Esophagus mucosa (tissue), 1 donor: ENCODE data around the gene LRRN3. TPM values are rescaled to one million over a fixed set of nuclear protein-coding genes. Genes with fewer than 3 reads are reported as not detected.
"Not testable (repeated sequence)": the region's sequence is repeated elsewhere in the genome, so short reads cannot be mapped to it uniquely, and the experiment has no call there.

Source experiments
- ATAC-seq: fragments of 200-7000 bp; cut with Tn5 transposase; one replicate; pipeline ENCODE4 v1.9.1; 2020
- total RNA-seq: library from RNA; stranded (reverse); gene quantifications from one replicate; pipeline ENCODE4 v1.2.4, GENCODE V29; 2023
- donor health status: DM: yes; HTN: yes; CAD: no.

LRRN3 gene
- total RNA-seq, result not detected

DNA sequence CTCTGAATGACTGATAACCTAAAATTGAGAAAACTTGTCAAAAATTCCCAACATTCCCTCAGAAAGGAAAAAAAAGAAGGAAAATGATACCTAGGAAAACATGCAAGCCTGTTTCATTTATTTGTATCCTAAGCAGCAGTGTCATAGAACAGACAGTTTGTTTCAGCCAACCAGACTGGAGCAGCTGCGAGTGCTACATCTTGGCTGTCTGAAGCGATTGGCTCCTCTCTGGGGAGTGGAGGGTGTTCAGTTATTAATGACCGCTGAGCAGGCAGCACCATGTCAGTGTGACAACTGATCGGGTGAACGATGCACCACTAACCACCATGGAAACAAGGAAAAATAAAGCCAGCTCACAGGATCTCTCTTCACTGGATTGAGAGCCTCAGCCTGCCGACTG, at the start of gene LRRN3:
TSS of gene LRRN3 (plus strand) at position 282 of the 400 bp plus-strand sequence. CDS start 31,646 bp downstream, outside the sequence.
- ATAC-seq, result no peak

- ATAC-seq, result peak; percentile 88
Measured at GRCh38 chr7:111041577-111041976, 49.4 kb upstream of the LRRN3 start.

GRCh38 chr7:111042842-111043241, 48.1 kb upstream of the LRRN3 start:
- ATAC-seq, result no peak

DNA sequence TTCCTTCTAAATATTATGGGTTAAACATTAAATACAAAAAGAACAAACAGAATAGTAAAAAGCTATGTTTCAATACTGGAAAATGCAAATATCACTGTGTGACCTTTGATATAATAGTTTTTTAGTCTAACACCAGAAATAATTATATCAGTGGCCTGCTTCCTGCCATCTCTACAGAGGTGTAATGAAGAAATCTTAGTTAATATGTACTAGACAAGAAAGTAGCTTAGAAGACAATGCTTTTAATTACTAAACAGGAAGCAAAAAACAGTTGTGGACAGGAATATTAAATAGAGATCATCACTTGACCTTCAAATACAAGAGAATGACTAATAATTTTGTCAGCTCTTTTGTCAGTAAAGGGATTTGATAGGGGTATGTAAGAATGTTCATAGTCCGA, 47.4 kb upstream of the LRRN3 start:
- ATAC-seq, result no peak

GRCh38 chr7:111045449-111045848, 45.5 kb upstream of the LRRN3 start:
- no peak for ATAC-seq

- ATAC-seq, result no peak
Measured at GRCh38 chr7:111047595-111047994, 43.3 kb upstream of the LRRN3 start.

- ATAC-seq, result no peak
Measured at GRCh38 chr7:111049971-111050680, 40.8 kb upstream of the LRRN3 start.

DNA sequence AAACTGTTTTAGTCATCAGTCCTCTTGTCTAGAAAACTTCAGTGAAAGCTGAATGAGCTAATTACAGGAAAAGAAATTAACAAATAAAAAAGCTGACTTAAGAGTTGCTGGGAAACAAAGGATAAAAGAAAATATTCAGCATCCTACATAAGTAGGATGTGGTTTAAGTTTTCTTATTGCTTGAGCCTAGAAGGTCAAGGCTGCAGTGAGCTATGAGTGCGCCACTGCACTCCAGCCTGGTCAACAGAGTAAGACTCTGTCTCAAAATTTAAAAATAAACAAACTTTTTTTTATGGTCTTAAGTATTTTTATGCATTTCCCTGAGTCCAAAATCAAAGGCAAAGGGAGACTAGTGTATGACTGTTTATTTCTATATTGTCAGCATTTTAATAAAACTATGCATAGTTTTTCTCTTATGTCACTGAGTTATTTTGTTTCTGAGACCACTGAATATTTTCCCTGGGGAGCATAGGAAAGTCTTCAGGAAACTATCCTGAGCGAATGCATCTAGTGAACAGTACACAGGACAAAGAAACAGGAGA, 40.0 kb upstream of the LRRN3 start:
- no peak for ATAC-seq

DNA sequence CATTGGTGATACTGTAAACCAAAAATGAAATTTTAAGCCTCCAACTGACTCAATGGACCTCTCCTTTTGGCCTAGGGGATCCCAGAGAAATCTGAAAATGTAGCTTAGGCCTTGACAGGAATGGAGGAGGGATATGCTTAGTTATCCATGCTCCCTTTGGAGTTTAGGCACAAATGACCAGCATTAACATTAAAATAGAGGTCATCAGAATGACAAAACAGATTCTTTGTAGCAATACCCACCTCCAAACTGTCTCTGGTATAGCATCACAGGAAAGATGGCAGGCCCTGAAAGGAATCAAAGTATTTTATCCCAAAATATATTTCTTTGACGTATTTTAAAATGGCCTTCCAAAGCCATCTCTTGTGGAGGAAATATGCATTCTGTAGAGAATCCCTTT, 39.1 kb upstream of the LRRN3 start:
- ATAC-seq, result no peak

DNA sequence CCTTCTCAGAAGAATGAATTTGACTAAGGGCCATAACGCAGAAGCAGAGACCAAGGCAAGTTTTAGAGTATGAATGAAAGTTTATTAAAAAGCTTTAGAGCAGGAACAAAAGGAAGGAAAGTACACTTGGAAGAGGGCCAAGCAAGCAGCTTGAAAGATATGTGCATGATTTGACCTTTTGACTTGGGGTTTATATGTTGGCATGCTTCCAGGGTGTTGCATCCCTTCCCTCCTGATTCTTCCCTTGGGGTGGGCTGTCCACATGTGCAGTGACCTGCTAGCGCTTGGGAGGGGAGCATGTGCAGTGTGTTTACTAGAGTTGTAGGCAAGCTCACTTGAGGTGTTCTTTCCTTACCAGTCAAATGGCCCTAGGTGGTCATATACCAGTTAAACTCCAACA, 37.9 kb upstream of the LRRN3 start:
- no peak for ATAC-seq

DNA sequence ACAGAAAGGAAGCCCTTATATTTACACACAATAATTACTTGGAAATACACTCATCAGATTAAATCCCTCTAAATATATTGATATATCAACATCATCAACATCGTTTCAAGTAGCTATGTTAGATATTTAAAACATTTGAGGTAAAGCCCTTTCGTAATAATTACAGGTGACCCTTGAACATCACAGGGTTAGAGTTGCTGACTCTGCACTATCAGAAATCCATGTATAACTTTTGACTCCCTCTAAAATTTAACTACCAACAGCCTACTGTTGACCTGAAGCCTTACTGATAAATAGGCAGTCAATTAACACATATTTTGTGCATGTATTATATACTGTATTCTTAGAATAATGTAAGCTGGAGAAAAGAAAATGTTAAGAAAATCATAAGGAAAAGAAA, 34.6 kb upstream of the LRRN3 start:
- ATAC-seq, result no peak

- ATAC-seq, result no peak
Measured at GRCh38 chr7:111057066-111057465, 33.9 kb upstream of the LRRN3 start.

DNA sequence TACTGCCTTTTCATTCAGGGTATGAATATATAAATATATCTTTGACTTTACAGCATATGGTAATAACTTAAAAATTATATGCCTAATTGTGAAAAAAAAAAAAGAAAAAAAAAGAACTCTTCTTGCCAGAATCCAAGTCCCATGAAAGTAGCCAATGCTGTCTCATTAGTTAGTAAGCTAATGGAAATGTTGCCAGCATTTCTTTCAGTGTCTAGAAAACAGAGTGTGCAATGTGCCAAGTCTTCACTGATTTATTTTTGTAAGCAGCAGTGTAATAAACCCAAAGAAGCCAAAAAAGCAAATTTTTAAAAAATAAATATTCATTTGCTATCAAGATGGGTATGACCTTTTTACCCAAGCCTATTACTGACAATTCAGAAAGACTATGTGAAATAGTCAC, 31.1 kb upstream of the LRRN3 start:
- no peak for ATAC-seq

GRCh38 chr7:111063166-111063565, 27.8 kb upstream of the LRRN3 start:
- no peak for ATAC-seq

- no peak for ATAC-seq
Measured at GRCh38 chr7:111067251-111067650, 23.7 kb upstream of the LRRN3 start.

- ATAC-seq, result no peak
Measured at GRCh38 chr7:111067682-111068081, 23.2 kb upstream of the LRRN3 start.

- ATAC-seq, result no peak
Measured at GRCh38 chr7:111068618-111069017, 22.3 kb upstream of the LRRN3 start.

DNA sequence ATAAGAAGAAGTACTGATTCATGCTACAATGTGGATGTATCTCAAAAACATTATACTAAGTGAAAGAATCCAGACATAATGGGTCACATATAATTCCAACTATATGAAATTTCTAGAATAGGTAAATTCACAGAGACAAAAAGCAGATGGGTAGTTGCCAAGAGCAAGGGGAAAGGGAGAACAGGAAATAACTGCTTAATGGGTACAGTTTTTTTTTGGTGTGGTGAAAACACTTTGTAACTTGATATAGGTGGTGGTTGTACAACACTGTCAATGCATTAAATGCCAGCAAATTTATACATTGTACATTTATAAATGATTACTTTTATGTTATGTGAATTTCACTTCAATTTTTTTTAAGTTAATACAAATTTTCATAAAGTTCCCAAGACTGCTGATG, 19.4 kb upstream of the LRRN3 start:
- ATAC-seq, result no peak

GRCh38 chr7:111072658-111073057, 18.3 kb upstream of the LRRN3 start:
- not testable (repeated sequence) for ATAC-seq

- no peak for ATAC-seq
Measured at GRCh38 chr7:111074071-111074747, 16.7 kb upstream of the LRRN3 start.

GRCh38 chr7:111074748-111075146, 16.2 kb upstream of the LRRN3 start:
- ATAC-seq, result no peak

DNA sequence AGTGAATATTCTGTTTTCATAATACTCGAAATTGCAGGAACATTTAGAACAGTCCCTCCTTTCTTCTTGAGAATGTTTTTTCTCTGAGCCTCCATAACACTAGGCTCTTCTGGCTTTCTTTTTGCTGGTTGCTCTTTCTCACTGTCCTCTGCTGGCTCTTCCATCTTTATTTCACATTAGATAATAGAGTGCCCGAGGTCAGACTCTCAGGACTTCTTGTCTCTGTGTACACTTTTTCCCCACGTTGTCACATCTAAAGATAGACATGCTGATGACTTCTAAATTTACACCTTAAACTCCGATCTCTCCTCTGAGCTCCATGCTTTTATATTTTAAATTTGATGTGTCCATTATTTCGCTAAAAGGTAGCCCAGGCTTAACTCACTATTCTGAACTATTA, 15.4 kb upstream of the LRRN3 start:
- no peak for ATAC-seq

- ATAC-seq, result no peak
Measured at GRCh38 chr7:111076205-111076604, 14.7 kb upstream of the LRRN3 start.

GRCh38 chr7:111077001-111077400, 13.9 kb upstream of the LRRN3 start:
- ATAC-seq, result no peak
